ENCODE data around the gene KCNK3. TPM values are rescaled to one million over a fixed set of nuclear protein-coding genes. Genes with fewer than 3 reads are reported as not detected.

KCNK3 gene
- total and polyA plus RNA-seq, 2 experiments from 2014 or later = not detected

GRCh38 chr2:26739514-26739913, 47.0 kb downstream of the KCNK3 start:
- no peaks in the 10 kb centered on the region for H3K4me1 ChIP-seq (ENCODE audit: insufficient read depth)

DNA sequence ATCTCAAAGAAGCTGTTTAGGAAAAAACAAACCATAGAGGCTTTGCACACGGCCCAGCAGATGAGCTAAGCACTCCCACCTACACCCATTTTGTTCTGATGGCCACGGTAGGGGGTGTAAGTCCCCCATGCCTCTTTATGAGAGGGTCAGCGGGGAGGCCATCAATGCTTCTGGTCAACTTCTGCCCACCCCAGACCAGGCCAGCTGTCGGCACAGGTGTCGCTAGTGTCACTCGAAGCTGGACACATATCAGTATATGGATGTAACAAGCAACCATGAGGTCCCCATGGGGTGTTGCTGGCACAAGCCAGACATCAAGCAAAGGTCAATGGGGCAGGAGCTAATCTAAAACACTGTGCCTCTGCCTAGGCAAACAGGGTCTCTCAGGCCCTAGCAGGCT, 47.8 kb downstream of the KCNK3 start:
- H3K4me1 ChIP-seq (ENCODE audit: insufficient read depth) = no peaks in the 10 kb centered on the region
- TF ChIP-seq EZH2 (IDR thresholded peaks at IDR 0.05; ENCODE audit: insufficient read depth, poor library complexity, severe bottlenecking) (no peak), EZH2phosphoT487 (IDR thresholded peaks at IDR 0.05; ENCODE audit: insufficient read depth, low read depth) (no peak)
- H3K4me3 ChIP-seq = no peak overlapping the region
- H3K9ac ChIP-seq = no peak overlapping the region
- H2AFZ ChIP-seq = no peak overlapping the region
- no peaks in the 10 kb centered on the region for H3K79me2 ChIP-seq (ENCODE audit: insufficient read depth)
- no peak for DNase-seq
- no peaks in the 10 kb centered on the region for H3F3A ChIP-seq (ENCODE audit: insufficient read depth)
- H3K9me2 ChIP-seq (ENCODE audit: insufficient read depth) = no peaks in the 10 kb centered on the region
- no peaks in the 10 kb centered on the region for H3K27me3 ChIP-seq (replicated peaks; ENCODE audit: insufficient read depth)
- H3K9me3 ChIP-seq (ENCODE audit: low read depth) = no peaks in the 10 kb centered on the region
- no peak overlapping the region for H3K27ac ChIP-seq
- WGBS, 2 experiments (ENCODE audit: low coverage in 1 of 2, low lambda C conversion rate in 2 of 2, missing lambda C conversion rate in 2 of 2) = 59 to 61% methylated on average over 6 of the region's 6 CpGs
- no peaks in the 10 kb centered on the region for H4K20me1 ChIP-seq (ENCODE audit: insufficient read depth)
- no peak overlapping the region for H3K4me2 ChIP-seq (ENCODE audit: unreplicated experiment)
- in situ Hi-C loops (cut with MboI) = loop anchor here (5.0 kb wide), 1 partner anchor 138 kb away; no protein-coding TSS in a partner anchor
- H3K36me3 ChIP-seq (ENCODE audit: low read depth) = no peaks in the 10 kb centered on the region

More at GRCh38 chr2:26739514-26739913, 47.0 kb downstream of the KCNK3 start:
- no peak for DNase-seq
- no peaks in the 10 kb centered on the region for H4K20me1 ChIP-seq (ENCODE audit: insufficient read depth)
- H3K4me3 ChIP-seq = no peak overlapping the region
- no peaks in the 10 kb centered on the region for H3K9me2 ChIP-seq (ENCODE audit: insufficient read depth)
- H3K79me2 ChIP-seq (ENCODE audit: insufficient read depth) = no peaks in the 10 kb centered on the region
- no peaks in the 10 kb centered on the region for H3F3A ChIP-seq (ENCODE audit: insufficient read depth)
- no peaks in the 10 kb centered on the region for H3K9me3 ChIP-seq (ENCODE audit: low read depth)
- H3K27me3 ChIP-seq (replicated peaks; ENCODE audit: insufficient read depth) = no peaks in the 10 kb centered on the region
- TF ChIP-seq EZH2phosphoT487 (IDR thresholded peaks at IDR 0.05; ENCODE audit: insufficient read depth, low read depth) (no peak), EZH2 (IDR thresholded peaks at IDR 0.05; ENCODE audit: insufficient read depth, poor library complexity, severe bottlenecking) (no peak)
- no peak overlapping the region for H3K4me2 ChIP-seq (ENCODE audit: unreplicated experiment)
- H3K27ac ChIP-seq = no peak overlapping the region
- WGBS, 2 experiments (ENCODE audit: low coverage in 1 of 2, low lambda C conversion rate in 2 of 2, missing lambda C conversion rate in 2 of 2) = 87 to 88% methylated on average over 7 of the region's 7 CpGs
- H3K36me3 ChIP-seq (ENCODE audit: low read depth) = no peaks in the 10 kb centered on the region
- H2AFZ ChIP-seq = no peak overlapping the region
- in situ Hi-C loops (cut with MboI) = no loop called here
- H3K9ac ChIP-seq = no peak overlapping the region

GRCh38 chr2:26740890-26741302, 48.4 kb downstream of the KCNK3 start:
- no peak overlapping the region for H3K4me3 ChIP-seq
- H3K4me2 ChIP-seq (ENCODE audit: unreplicated experiment) = no peak overlapping the region
- H3K36me3 ChIP-seq (ENCODE audit: low read depth) = no peaks in the 10 kb centered on the region
- DNase-seq = peak; percentile 35
- H3K9me2 ChIP-seq (ENCODE audit: insufficient read depth) = no peaks in the 10 kb centered on the region
- in situ Hi-C loops (cut with MboI) = loop anchor here (5.0 kb wide), 1 partner anchor 139 kb away; no protein-coding TSS in a partner anchor
- H3F3A ChIP-seq (ENCODE audit: insufficient read depth) = no peaks in the 10 kb centered on the region
- H3K9ac ChIP-seq = no peak overlapping the region
- TF ChIP-seq EZH2 (IDR thresholded peaks at IDR 0.05; ENCODE audit: insufficient read depth, poor library complexity, severe bottlenecking) (no peak), EZH2phosphoT487 (IDR thresholded peaks at IDR 0.05; ENCODE audit: insufficient read depth, low read depth) (no peak)
- H4K20me1 ChIP-seq (ENCODE audit: insufficient read depth) = no peaks in the 10 kb centered on the region
- H3K27me3 ChIP-seq (replicated peaks; ENCODE audit: insufficient read depth) = no peaks in the 10 kb centered on the region
- WGBS, 2 experiments (ENCODE audit: low coverage in 1 of 2, low lambda C conversion rate in 2 of 2, missing lambda C conversion rate in 2 of 2) = 24 to 28% methylated on average over 8 of the region's 8 CpGs
- H3K79me2 ChIP-seq (ENCODE audit: insufficient read depth) = no peaks in the 10 kb centered on the region
- no peak overlapping the region for H3K27ac ChIP-seq
- H3K9me3 ChIP-seq (ENCODE audit: low read depth) = no peaks in the 10 kb centered on the region
- no peaks in the 10 kb centered on the region for H3K4me1 ChIP-seq (ENCODE audit: insufficient read depth)
- no peak overlapping the region for H2AFZ ChIP-seq

DNA sequence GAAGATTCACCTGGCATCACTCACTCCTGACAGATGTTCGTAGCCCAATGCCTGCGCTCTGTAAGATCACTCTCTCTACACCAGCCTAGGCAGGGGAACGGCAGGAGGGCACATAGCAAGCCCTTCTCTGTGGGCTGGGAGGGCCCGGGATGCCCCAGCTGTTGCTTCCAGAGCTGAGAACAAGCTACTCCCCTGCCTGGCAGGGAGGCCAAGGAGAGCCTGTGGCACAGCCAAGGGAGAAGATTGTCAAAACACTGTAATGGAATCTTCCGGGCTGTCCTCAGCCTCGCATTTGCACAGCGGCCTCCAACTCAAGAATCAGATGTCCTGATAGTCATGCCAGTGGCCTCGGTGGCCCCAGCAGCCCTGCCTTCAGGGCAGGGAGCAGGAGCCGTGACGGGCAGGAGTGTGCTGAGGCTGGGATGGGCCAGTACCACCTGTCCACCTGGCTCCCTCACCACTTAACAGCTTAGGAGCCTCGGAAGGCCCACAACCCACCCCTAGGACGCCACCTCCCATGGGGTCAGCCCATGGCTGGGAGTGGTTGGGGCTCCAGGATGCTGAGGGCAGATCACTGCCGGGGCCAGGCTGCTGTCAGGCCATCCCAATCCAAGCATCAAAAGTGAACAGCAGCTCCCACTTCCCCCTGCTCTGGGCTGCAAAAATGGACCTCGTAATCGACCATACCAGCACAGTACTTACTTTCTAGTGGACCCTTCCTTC, 49.7 kb downstream of the KCNK3 start:
- DNase-seq = no peak
- no peaks in the 10 kb centered on the region for H3K27me3 ChIP-seq (replicated peaks; ENCODE audit: insufficient read depth)
- no peaks in the 10 kb centered on the region for H4K20me1 ChIP-seq (ENCODE audit: insufficient read depth)
- H3K9me2 ChIP-seq (ENCODE audit: insufficient read depth) = no peaks in the 10 kb centered on the region
- TF ChIP-seq EZH2phosphoT487 (IDR thresholded peaks at IDR 0.05; ENCODE audit: insufficient read depth, low read depth) = no peak
- no peak for TF ChIP-seq EZH2 (IDR thresholded peaks at IDR 0.05; ENCODE audit: insufficient read depth, poor library complexity, severe bottlenecking)
- H3K9ac ChIP-seq = no peak overlapping the region
- H3K4me3 ChIP-seq = no peak overlapping the region
- H3K4me1 ChIP-seq (ENCODE audit: insufficient read depth) = no peaks in the 10 kb centered on the region
- in situ Hi-C loops (cut with MboI) = loop anchor here (5.0 kb wide), 1 partner anchor 140 kb away; no protein-coding TSS in a partner anchor
- no peaks in the 10 kb centered on the region for H3F3A ChIP-seq (ENCODE audit: insufficient read depth)
- no peak overlapping the region for H3K27ac ChIP-seq
- H3K36me3 ChIP-seq (ENCODE audit: low read depth) = no peaks in the 10 kb centered on the region
- no peak overlapping the region for H3K4me2 ChIP-seq (ENCODE audit: unreplicated experiment)
- H2AFZ ChIP-seq = no peak overlapping the region
- H3K79me2 ChIP-seq (ENCODE audit: insufficient read depth) = no peaks in the 10 kb centered on the region
- 79 to 81% methylated on average over 15 of the region's 15 CpGs for WGBS, 2 experiments (ENCODE audit: low coverage in 1 of 2, low lambda C conversion rate in 2 of 2, missing lambda C conversion rate in 2 of 2)
- no peaks in the 10 kb centered on the region for H3K9me3 ChIP-seq (ENCODE audit: low read depth)
